KMS-11 (cell line): Measurements from ENCODE around the gene EDRF1.

Source experiments
- H2AFZ ChIP-seq: fragments of 200-600 bp; sonication (generic); 2 replicates; pipeline ENCODE4 v1.6.1; 2016; ENCODE audit warnings: antibody characterized with exemption, mixed run types, low read depth
- H3K27ac ChIP-seq: fragments of 200-600 bp; sonication (generic); 2 replicates; pipeline ENCODE4 v1.6.1; 2016; ENCODE audit warnings: mild to moderate bottlenecking, mixed run types
- H3K27me3 ChIP-seq: fragments of 200-600 bp; sonication (generic); 2 replicates; pipeline ENCODE4 v1.6.1; 2017; ENCODE audit warnings: mild to moderate bottlenecking, low read depth, mixed run types, moderate library complexity; ENCODE audit not compliant: insufficient read depth
- H3K36me3 ChIP-seq: fragments of 200-600 bp; sonication (generic); 2 replicates; pipeline ENCODE4 v1.6.1; 2017; ENCODE audit warnings: mild to moderate bottlenecking, mixed run types; ENCODE audit not compliant: insufficient read depth
- H3K4me1 ChIP-seq: fragments of 200-600 bp; sonication (generic); 2 replicates; pipeline ENCODE4 v1.6.1; 2016; ENCODE audit warnings: mild to moderate bottlenecking, low read depth, mixed run types; ENCODE audit not compliant: poor library complexity, severe bottlenecking
- H3K4me2 ChIP-seq: fragments of 200-600 bp; sonication (generic); 2 replicates; pipeline ENCODE4 v1.7.0; 2016; ENCODE audit warnings: mild to moderate bottlenecking, mixed run types
- H3K4me3 ChIP-seq: fragments of 200-600 bp; sonication (generic); IDR thresholded peaks from 2 replicates; pipeline ENCODE4 v1.6.1; 2017; ENCODE audit warnings: low read depth, low read length, mixed read lengths; ENCODE audit not compliant: insufficient read depth
- H3K79me2 ChIP-seq: fragments of 200-600 bp; sonication (generic); 2 replicates; pipeline ENCODE4 v1.6.1; 2016; ENCODE audit warnings: low read depth, mixed run types; ENCODE audit not compliant: insufficient read depth
- H3K9ac ChIP-seq: fragments of 200-600 bp; sonication (generic); 2 replicates; pipeline ENCODE4 v1.6.1; 2016; ENCODE audit warnings: mild to moderate bottlenecking, mixed run types
- H4K20me1 ChIP-seq: fragments of 200-600 bp; sonication (generic); 2 replicates; pipeline ENCODE4 v1.6.1; 2016; ENCODE audit warnings: mild to moderate bottlenecking, mixed run types; ENCODE audit not compliant: insufficient read depth
- TF ChIP-seq, protein P1 (sequence below): fragments of 200-600 bp; sonication (generic); conservative IDR thresholded peaks from 2 replicates; pipeline ENCODE4 v1.6.1; 2017; ENCODE audit warnings: low read depth, mild to moderate bottlenecking, antibody characterized with exemption, low read length, moderate library complexity, mixed read lengths

Gene EDRF1

DNA sequence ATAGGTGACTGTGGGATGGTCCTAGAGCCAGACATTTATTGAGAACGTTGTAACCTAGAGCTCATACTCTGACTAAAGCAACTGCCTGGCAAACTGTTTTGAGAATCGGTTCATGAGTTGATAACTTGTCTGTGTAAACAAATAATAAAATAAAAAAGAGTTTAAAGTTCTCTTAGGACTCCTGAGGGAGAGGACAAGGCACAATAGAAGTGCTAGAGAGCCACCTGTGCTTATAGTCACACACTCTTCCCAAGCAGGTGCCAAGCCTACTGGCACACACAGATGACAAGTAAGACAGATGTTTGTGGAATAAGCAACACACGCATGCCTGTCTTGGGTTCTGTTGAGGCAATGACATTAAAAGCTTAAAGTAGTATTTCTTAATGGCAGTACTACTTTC is 7.9 kb downstream of the EDRF1 start:
- Histone ChIP-seq H4K20me1 (no peaks in the 10 kb centered on the region), H3K27me3 (no peaks in the 10 kb centered on the region), H3K9ac (no peak overlapping the region), H3K27ac (no peak overlapping the region), H3K36me3 (peaks cover 9% of the 10 kb centered on the region; the same call in 1 of the 2 replicates), H3K4me1 (no peaks in the 10 kb centered on the region), H3K4me2 (no peak overlapping the region), H2AFZ (no peak overlapping the region), H3K4me3 (no peak overlapping the region), H3K79me2 (no peaks in the 10 kb centered on the region)
- TF ChIP-seq, protein P1, sequence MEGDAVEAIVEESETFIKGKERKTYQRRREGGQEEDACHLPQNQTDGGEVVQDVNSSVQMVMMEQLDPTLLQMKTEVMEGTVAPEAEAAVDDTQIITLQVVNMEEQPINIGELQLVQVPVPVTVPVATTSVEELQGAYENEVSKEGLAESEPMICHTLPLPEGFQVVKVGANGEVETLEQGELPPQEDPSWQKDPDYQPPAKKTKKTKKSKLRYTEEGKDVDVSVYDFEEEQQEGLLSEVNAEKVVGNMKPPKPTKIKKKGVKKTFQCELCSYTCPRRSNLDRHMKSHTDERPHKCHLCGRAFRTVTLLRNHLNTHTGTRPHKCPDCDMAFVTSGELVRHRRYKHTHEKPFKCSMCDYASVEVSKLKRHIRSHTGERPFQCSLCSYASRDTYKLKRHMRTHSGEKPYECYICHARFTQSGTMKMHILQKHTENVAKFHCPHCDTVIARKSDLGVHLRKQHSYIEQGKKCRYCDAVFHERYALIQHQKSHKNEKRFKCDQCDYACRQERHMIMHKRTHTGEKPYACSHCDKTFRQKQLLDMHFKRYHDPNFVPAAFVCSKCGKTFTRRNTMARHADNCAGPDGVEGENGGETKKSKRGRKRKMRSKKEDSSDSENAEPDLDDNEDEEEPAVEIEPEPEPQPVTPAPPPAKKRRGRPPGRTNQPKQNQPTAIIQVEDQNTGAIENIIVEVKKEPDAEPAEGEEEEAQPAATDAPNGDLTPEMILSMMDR: no peak

DNA sequence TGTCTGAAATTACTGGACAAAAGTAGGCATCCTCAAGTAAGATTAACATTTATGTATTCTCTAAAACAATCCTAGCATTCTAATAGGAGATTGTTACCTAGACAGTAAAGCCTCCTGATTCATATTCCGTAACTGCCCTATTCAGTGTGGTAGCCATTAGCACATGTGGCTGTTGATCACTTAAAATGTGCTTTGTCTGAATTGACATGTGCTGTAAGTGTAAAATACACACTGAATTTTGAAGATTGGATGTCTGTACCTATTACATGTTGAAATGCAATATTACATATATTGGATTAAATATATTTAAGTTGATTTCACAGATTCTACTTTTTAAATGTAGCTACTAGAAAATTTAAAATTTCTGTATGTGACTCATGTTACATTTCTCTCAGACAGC is 14.6 kb downstream of the EDRF1 start:
- TF ChIP-seq, protein P1: no peak
- H3K27ac ChIP-seq: no peak overlapping the region

DNA sequence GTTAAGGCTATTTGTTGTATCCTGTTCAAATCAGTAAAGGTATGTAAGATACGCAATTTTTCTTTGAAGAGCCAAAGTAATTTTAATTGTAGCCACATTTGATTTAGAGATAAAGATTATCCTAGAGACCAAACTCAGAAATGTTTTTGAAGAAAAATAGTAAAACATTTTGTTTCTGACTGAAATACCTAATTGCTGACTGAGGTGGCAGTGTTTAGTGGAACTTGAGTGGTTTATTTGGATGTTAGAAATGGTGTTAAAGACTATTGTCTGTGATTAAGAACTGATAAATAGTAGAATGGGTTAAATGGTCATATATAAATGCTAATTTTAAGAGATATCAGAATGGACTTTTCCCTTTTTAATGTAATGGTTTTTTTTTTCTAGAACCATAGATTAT is 15.3 kb downstream of the EDRF1 start:
- H3K36me3 ChIP-seq: peaks cover 18% of the 10 kb centered on the region; the same call in 1 of the 2 replicates
- no peak overlapping the region for H2AFZ ChIP-seq
- H4K20me1 ChIP-seq: no peaks in the 10 kb centered on the region
- H3K4me2 ChIP-seq: no peak overlapping the region
- H3K4me3 ChIP-seq: no peak overlapping the region
- no peak overlapping the region for H3K9ac ChIP-seq
- H3K27ac ChIP-seq: no peak overlapping the region
- H3K79me2 ChIP-seq: no peaks in the 10 kb centered on the region
- no peaks in the 10 kb centered on the region for H3K4me1 ChIP-seq
- TF ChIP-seq, protein P1: 0 out of 2 replicates have a peak, but pooled peaks have one; percentile 24
- no peaks in the 10 kb centered on the region for H3K27me3 ChIP-seq

More for the DNA sequence above, 14.6 kb downstream of the EDRF1 start:
- no peaks in the 10 kb centered on the region for H3K27me3 ChIP-seq
- no peak overlapping the region for H2AFZ ChIP-seq
- no peak overlapping the region for H3K4me2 ChIP-seq
- no peak overlapping the region for H3K4me3 ChIP-seq
- H4K20me1 ChIP-seq: no peaks in the 10 kb centered on the region
- no peaks in the 10 kb centered on the region for H3K4me1 ChIP-seq
- H3K36me3 ChIP-seq: peaks cover 18% of the 10 kb centered on the region; the same call in 1 of the 2 replicates
- no peaks in the 10 kb centered on the region for H3K79me2 ChIP-seq
- no peak overlapping the region for H3K9ac ChIP-seq

DNA sequence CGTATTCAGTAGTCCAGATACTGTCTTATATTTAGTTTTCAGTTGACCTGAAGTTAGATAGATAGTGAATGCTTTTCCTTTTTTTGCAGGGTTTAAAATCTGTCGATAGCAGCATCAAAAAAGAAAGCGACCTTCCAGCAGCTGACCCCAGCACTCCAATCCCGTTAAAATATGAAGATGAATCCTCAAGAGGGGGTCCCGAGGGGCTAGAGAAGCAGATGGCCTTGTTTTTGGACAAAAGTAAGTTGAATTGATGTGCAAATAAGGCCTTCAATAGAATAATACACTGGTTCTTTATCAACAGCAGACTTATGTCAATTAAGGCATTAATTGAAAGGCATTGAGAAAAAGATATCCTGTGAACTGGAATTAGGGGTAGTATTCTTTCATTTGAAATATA is 18.7 kb downstream of the EDRF1 start:
- H3K36me3 ChIP-seq: peaks cover 18% of the 10 kb centered on the region; the same call in 1 of the 2 replicates
- TF ChIP-seq, protein P1: no peak
- no peak overlapping the region for H3K27ac ChIP-seq
- H3K4me2 ChIP-seq: no peak overlapping the region
- H3K27me3 ChIP-seq: no peaks in the 10 kb centered on the region
- no peak overlapping the region for H3K9ac ChIP-seq
- H2AFZ ChIP-seq: no peak overlapping the region
- H3K4me3 ChIP-seq: no peak overlapping the region
- H3K79me2 ChIP-seq: no peaks in the 10 kb centered on the region
- no peaks in the 10 kb centered on the region for H3K4me1 ChIP-seq
- no peaks in the 10 kb centered on the region for H4K20me1 ChIP-seq
